Kidney (tissue), 14 donors: ENCODE results near the gene NT5E. TPM values are rescaled to one million over a fixed set of nuclear protein-coding genes. Genes with fewer than 3 reads are reported as not detected.

Experiments used
- DNase-seq, 5 donors: peaks; one replicate each; pipeline ENCODE4 v3.0.0-alpha.2; 2013 to 2020
- FAIRE-seq: peaks from 2 replicates; lab custom pipeline; 2012; peaks lifted over from hg19 to GRCh38; lab: Jason Lieb, UNC
- H3K27ac ChIP-seq, 2 donors: one replicate each; pipeline ENCODE4 v1.7.0; 2013; ENCODE audit warnings: low read depth in 2 of 2, low read length in 2 of 2, inconsistent platforms in 1 of 2
- H3K27me3 ChIP-seq: one replicate; pipeline ENCODE4 v1.7.1; 2013; ENCODE audit warnings: low read length, inconsistent platforms; ENCODE audit not compliant: control insufficient read depth, insufficient read depth
- H3K36me3 ChIP-seq, 3 donors: one replicate each; pipeline versions ENCODE4 v1.7.0 to v1.7.1; 2013; ENCODE audit warnings: low read length in 3 of 3, control low read depth in 1 of 3, inconsistent platforms in 1 of 3; ENCODE audit not compliant: insufficient read depth in 3 of 3, control insufficient read depth in 2 of 3
- H3K4me1 ChIP-seq, 3 donors: one replicate each; pipeline versions ENCODE4 v1.7.0 to v1.7.1; 2013; ENCODE audit warnings: low read length in 3 of 3, inconsistent platforms in 1 of 3, low read depth in 1 of 3; ENCODE audit not compliant: control insufficient read depth in 2 of 3, insufficient read depth in 2 of 3
- H3K4me3 ChIP-seq, 3 donors: one replicate each; pipeline versions ENCODE4 v1.7.0 to v1.8.1; 2013; ENCODE audit warnings: low read length in 3 of 3, control low read depth in 1 of 3, inconsistent platforms in 1 of 3
- H3K9ac ChIP-seq, 3 donors: one replicate each; pipeline versions ENCODE4 v1.7.0 to v1.7.1; 2013; ENCODE audit warnings: low read length in 3 of 3, control low read depth in 1 of 3, inconsistent platforms in 1 of 3
- H3K9me3 ChIP-seq, 3 donors: one replicate each; pipeline versions ENCODE4 v1.7.0 to v1.7.1; 2013; ENCODE audit warnings: low read length in 3 of 3, control low read depth in 1 of 3, inconsistent platforms in 1 of 3; ENCODE audit not compliant: control insufficient read depth in 2 of 3, insufficient read depth in 1 of 3
- CTCF ChIP-seq: IDR thresholded peaks from 3 replicates; pipeline ENCODE4 v1.5.1; 2012; ENCODE audit warnings: mild to moderate bottlenecking, moderate library complexity, borderline replicate concordance; ENCODE audit not compliant: insufficient read depth; ENCODE audit errors: extremely low read depth
- intact Hi-C: fragments of 100-400 bp; cut with DNase I; formaldehyde crosslinking; loops from one replicate; pipeline ENCODE4 v1.11.1; 2022
- polyA plus RNA-seq: library from polyadenylated mRNA; stranded (reverse); fragments of 350-450 nt; fragmentation: Illumina TruSeq; extraction: RNeasy Lipid Tissue Mini Kit (QIAGEN cat#74804); gene quantifications from one replicate; pipeline ENCODE4 v1.2.3, GENCODE V29; 2014; ENCODE audit warnings: low read depth, low replicate concordance; ENCODE audit not compliant: insufficient read depth
- total RNA-seq: library from RNA; stranded (reverse); fragmentation: NEBNext Ultra II Directional; extraction: Animal tissue kit (Norgen Biotek cat#: 25700); gene quantifications from one replicate; pipeline ENCODE4 v1.2.1, GENCODE V29; 2021
- donor health status: control.
- donor health status: control.
- donor health status: control.
- donor health status: control.
- donor health status: control.
- donor health status: DM: yes; HTN: yes; CAD: no.
- donor health status: Normal renal cell carcinoma (clear cell type).

Gene NT5E
- total and polyA plus RNA-seq, 2 donors from 2014 or later = 13.1 to 41.0 TPM

DNA sequence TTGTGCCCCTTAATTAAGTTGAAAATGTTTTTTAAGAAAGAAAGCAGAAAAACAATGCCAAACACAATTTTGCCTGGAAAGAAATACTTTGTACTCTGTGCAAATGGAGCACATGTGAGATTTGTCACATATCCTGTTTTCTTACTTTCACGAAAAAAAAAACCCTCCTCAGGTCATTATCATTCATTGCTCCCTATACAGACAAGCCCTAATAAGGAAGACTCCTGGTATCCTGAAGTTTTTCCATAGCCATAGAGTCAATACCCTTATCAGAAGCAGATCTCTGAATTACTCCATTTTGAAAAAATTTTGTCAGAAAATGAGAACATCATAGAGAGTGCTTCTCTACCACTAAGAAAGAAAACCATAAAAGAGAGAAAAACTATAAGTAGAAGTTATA lies 14.0 kb upstream of the NT5E start:
- Histone ChIP-seq H3K27me3 (no peaks in the 10 kb centered on the region), H3K4me1 (no peaks in the 10 kb centered on the region), H3K27ac (no peak overlapping the region), H3K4me3 (no peak overlapping the region), H3K9me3 (no peaks in the 10 kb centered on the region), H3K36me3 (no peaks in the 10 kb centered on the region), H3K9ac (no peak overlapping the region)
- FAIRE-seq = no peak
- no peak for TF ChIP-seq CTCF
- intact Hi-C loops = no loop called here
- DNase-seq = no peak

DNA sequence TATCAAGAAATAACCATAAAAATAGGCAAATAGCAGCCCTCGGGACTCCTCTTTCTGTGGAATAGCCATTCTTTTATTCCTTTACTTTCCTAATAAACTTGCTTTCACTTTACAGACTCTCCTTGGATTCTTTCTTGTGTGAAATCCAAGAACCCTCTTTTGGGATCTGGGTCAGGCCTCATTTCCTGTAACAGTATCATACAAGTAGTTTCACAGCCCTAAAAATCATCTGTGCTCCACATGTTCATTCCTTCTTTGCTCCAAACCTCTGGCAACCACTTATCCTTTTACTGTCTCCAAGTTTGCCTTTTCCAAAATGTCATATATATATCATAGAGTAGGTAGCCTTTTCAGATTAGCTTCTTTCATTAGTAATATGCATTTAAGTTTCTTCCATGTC lies 13.5 kb upstream of the NT5E start:
- Histone ChIP-seq H3K4me1 (no peaks in the 10 kb centered on the region), H3K27ac (no peak overlapping the region), H3K4me3 (no peak overlapping the region), H3K9ac (no peak overlapping the region), H3K27me3 (no peaks in the 10 kb centered on the region), H3K9me3 (no peaks in the 10 kb centered on the region), H3K36me3 (no peaks in the 10 kb centered on the region)
- no peak for FAIRE-seq
- intact Hi-C loops = no loop called here
- TF ChIP-seq CTCF = no peak
- DNase-seq = no peak

DNA sequence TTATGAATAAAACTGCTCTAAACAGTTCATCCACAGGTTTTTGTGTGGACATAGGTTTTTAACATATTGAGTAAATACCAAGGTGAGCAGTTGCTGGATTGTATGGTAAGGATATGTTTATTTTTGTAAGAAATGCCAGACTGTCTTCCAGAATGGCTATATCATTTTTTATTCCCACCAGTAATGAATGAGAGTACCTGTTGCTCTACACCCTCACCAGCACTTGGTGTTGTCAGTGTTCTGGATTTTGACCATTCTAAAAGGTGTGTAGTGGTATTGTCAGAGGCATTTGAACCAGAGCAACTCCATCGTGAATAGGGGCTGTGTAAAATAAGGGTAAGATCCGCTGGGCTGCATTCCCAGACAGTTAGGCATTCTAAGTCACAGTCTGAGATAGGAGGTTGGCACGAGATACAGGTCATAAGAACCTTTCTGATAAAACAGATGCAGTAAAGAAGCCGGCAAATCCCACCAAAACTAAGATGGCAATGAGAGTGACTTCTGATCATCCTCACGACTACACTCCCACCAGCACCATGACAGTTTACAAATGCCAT lies 12.9 kb upstream of the NT5E start:
- TF ChIP-seq CTCF = no peak
- H3K9me3 ChIP-seq = no peaks in the 10 kb centered on the region
- DNase-seq = no peak
- no peaks in the 10 kb centered on the region for H3K4me1 ChIP-seq
- no peak overlapping the region for H3K27ac ChIP-seq
- no peak overlapping the region for H3K9ac ChIP-seq
- intact Hi-C loops = no loop called here
- no peaks in the 10 kb centered on the region for H3K36me3 ChIP-seq
- H3K4me3 ChIP-seq = no peak overlapping the region
- no peaks in the 10 kb centered on the region for H3K27me3 ChIP-seq
- no peak for FAIRE-seq
